Measurements from ENCODE around the gene GPBAR1.

GRCh38 chr2:218313356-218313755 is 52.5 kb downstream of the GPBAR1 start:
- TF ChIP-seq POLR2AphosphoS5 (IDR thresholded peaks at IDR 0.05) (peak; percentile 38), CTCF (IDR thresholded peaks at IDR 0.05) (no peak), POLR2A (IDR thresholded peaks at IDR 0.05) (no peak)

Measured in prostate gland (tissue), 2 donors.